Measurements from ENCODE around the gene GBA2.

Gene GBA2

GRCh38 chr9:35766997-35767396 is 18.0 kb upstream of the GBA2 start:
- DNase-seq (ENCODE audit: low read depth in 2 of 3, low spot score in 1 of 3) = no peak

GRCh38 chr9:35763803-35764202 is 14.8 kb upstream of the GBA2 start:
- no peak for DNase-seq (ENCODE audit: low read depth in 2 of 3, low spot score in 1 of 3)

- DNase-seq (ENCODE audit: low read depth in 2 of 3, low spot score in 1 of 3) = no peak
These were observed 14.2 kb upstream of the GBA2 start for GRCh38 chr9:35763181-35763580.

GRCh38 chr9:35760651-35761050 is 11.6 kb upstream of the GBA2 start:
- no peak for DNase-seq (ENCODE audit: low read depth in 2 of 3, low spot score in 1 of 3)

GRCh38 chr9:35759795-35760194 is 10.8 kb upstream of the GBA2 start:
- DNase-seq (ENCODE audit: low read depth in 2 of 3, low spot score in 1 of 3) = no peak

- no peak for DNase-seq (ENCODE audit: low read depth in 2 of 3, low spot score in 1 of 3)
These were observed 9.5 kb upstream of the GBA2 start for GRCh38 chr9:35758475-35759050.

- DNase-seq (ENCODE audit: low read depth in 2 of 3, low spot score in 1 of 3) = no peak
These were observed 8.9 kb upstream of the GBA2 start for GRCh38 chr9:35757892-35758275.

- peak in 1 of 3 donors; percentile 14 for DNase-seq (ENCODE audit: low read depth in 2 of 3, low spot score in 1 of 3)
These were observed 8.3 kb upstream of the GBA2 start for GRCh38 chr9:35757226-35757891.

- peak; percentile 70 to 79 (median 78) for DNase-seq (ENCODE audit: low read depth in 2 of 3, low spot score in 1 of 3)
These were observed 7.5 kb upstream of the GBA2 start for GRCh38 chr9:35756275-35757225.

- DNase-seq (ENCODE audit: low read depth in 2 of 3, low spot score in 1 of 3) = no peak
These were observed 6.0 kb upstream of the GBA2 start for GRCh38 chr9:35755071-35755470.

- no peak for DNase-seq (ENCODE audit: low read depth in 2 of 3, low spot score in 1 of 3)
These were observed 5.2 kb upstream of the GBA2 start, which contains the start of gene MSMP for GRCh38 chr9:35754264-35754663. Gene MSMP (minus strand): TSS chr9:35754276. CDS start chr9:35754129, 147 bp downstream.

- DNase-seq (ENCODE audit: low read depth in 2 of 3, low spot score in 1 of 3) = no peak
These were observed 4.4 kb upstream of the GBA2 start for GRCh38 chr9:35753466-35753865.

GRCh38 chr9:35750256-35750531 is 1.2 kb upstream of the GBA2 start:
- DNase-seq (ENCODE audit: low read depth in 2 of 3, low spot score in 1 of 3) = no peak

GRCh38 chr9:35749515-35750255 is 657 bp upstream of the GBA2 start:
- DNase-seq (ENCODE audit: low read depth in 2 of 3, low spot score in 1 of 3) = peak in 2 of 3 donors; percentile 25 to 34

GRCh38 chr9:35748242-35748857 is 678 bp downstream of the GBA2 start:
- no peak for DNase-seq (ENCODE audit: low read depth in 2 of 3, low spot score in 1 of 3)

- no peak for DNase-seq (ENCODE audit: low read depth in 2 of 3, low spot score in 1 of 3)
These were observed 2.4 kb downstream of the GBA2 start for GRCh38 chr9:35746583-35746982.

- DNase-seq (ENCODE audit: low read depth in 2 of 3, low spot score in 1 of 3) = no peak
These were observed 3.5 kb downstream of the GBA2 start for GRCh38 chr9:35745569-35745968.

- no peak for DNase-seq (ENCODE audit: low read depth in 2 of 3, low spot score in 1 of 3)
These were observed 5.0 kb downstream of the GBA2 start for GRCh38 chr9:35743880-35744518.

- no peak for DNase-seq (ENCODE audit: low read depth in 2 of 3, low spot score in 1 of 3)
These were observed 5.6 kb downstream of the GBA2 start for GRCh38 chr9:35743452-35743851.

GRCh38 chr9:35741740-35742139 is 7.3 kb downstream of the GBA2 start:
- no peak for DNase-seq (ENCODE audit: low read depth in 2 of 3, low spot score in 1 of 3)

- DNase-seq (ENCODE audit: low read depth in 2 of 3, low spot score in 1 of 3) = no peak
These were observed 8.8 kb downstream of the GBA2 start for GRCh38 chr9:35740243-35740642.
